ENCODE data around the gene SLC31A1. TPM values are rescaled to one million over a fixed set of nuclear protein-coding genes. Genes with fewer than 3 reads are reported as not detected.

The SLC31A1 gene
- total RNA-seq, 6 experiments from 2014 or later = 31.8 to 39.6 (median 36.7) TPM

GRCh38 chr9:113274474-113275156, 53.3 kb downstream of the SLC31A1 start:
- no peak overlapping the region for H3K4me3 Mint-ChIP-seq
- TF ChIP-seq, protein P1, sequence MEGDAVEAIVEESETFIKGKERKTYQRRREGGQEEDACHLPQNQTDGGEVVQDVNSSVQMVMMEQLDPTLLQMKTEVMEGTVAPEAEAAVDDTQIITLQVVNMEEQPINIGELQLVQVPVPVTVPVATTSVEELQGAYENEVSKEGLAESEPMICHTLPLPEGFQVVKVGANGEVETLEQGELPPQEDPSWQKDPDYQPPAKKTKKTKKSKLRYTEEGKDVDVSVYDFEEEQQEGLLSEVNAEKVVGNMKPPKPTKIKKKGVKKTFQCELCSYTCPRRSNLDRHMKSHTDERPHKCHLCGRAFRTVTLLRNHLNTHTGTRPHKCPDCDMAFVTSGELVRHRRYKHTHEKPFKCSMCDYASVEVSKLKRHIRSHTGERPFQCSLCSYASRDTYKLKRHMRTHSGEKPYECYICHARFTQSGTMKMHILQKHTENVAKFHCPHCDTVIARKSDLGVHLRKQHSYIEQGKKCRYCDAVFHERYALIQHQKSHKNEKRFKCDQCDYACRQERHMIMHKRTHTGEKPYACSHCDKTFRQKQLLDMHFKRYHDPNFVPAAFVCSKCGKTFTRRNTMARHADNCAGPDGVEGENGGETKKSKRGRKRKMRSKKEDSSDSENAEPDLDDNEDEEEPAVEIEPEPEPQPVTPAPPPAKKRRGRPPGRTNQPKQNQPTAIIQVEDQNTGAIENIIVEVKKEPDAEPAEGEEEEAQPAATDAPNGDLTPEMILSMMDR (IDR thresholded peaks at IDR 0.05) = peak; percentile 91
- H3K4me1 Mint-ChIP-seq (ENCODE audit: low read depth) = peaks cover 20% of the 10 kb centered on the region
- H3K9me3 Mint-ChIP-seq = no peaks in the 10 kb centered on the region
- H3K27ac Mint-ChIP-seq = no peak overlapping the region
- peak; percentile 54 for DNase-seq
- no peaks in the 10 kb centered on the region for H3K27me3 Mint-ChIP-seq (ENCODE audit: insufficient read depth)
- H3K36me3 Mint-ChIP-seq (ENCODE audit: low read depth) = peaks cover 37% of the 10 kb centered on the region

DNA sequence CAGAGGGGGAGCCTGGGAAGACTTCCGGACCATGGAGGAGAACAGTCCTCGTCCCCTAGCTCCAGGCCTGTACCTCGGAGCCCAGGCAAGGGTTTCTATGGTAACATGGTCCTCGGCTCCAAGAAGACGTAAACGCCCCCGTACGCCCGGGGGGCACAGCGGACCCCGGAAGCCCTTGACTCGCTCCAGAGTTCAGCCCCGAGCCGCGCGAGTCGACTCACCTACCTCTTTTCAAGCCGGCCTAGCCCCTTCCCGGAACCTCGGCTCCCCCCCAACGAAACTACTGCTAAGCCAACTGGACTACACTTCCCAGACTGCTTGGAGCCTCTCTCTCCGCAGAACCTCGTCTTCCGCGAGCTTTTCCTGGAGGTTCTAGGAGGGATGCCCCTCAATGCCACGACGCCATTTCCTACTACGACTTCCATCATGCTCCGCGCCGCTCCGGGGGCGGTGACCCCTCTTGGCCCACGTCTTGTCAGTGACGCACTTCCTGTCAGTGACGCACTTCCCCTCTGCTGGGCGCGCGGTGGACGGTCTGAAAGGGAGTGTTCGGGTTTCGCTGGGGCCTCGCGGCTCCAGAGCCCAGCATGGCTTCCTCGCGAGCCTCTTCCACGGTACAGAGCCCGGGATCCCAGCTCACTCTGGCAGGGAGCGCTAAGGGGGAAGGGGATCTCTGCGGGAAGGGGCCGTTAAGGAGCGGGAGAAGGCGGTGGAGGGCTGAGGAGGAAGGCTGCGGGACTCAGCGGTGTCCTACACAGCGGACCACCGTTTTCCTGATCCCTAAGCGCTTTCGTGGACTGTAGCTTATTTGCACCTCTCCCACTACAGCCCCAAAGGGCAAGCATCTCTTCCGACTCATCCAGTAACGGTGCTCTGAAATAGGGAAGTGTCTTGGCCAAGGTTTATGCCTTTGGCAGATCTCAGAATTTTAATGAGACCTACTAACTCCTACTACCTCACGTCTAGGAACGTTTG, 54.1 kb downstream of the SLC31A1 start, which contains the start of the genes CDC26 and PRPF4:
Gene CDC26, minus strand, starts transcription at position 416 of the 975 bp plus-strand sequence. CDS start 3,065 bp downstream, outside the sequence.
Gene PRPF4, plus strand, starts transcription at position 502 of the 975 bp plus-strand sequence. Its CDS starts 86 bp downstream, at position 588.
- Mint-ChIP-seq H3K36me3 (ENCODE audit: low read depth) (peaks cover 38% of the 10 kb centered on the region), H3K4me1 (ENCODE audit: low read depth) (peaks cover 20% of the 10 kb centered on the region), H3K27ac (no peak within 1 kb of the TSS), H3K4me3 (no peak within 1 kb of the TSS), H3K9me3 (no peaks in the 10 kb centered on the region), H3K27me3 (ENCODE audit: insufficient read depth) (no peaks in the 10 kb centered on the region)
- peak; percentile 98 for DNase-seq
- TF ChIP-seq, protein P1 (IDR thresholded peaks at IDR 0.05) = no peak

GRCh38 chr9:113278840-113279239, 57.5 kb downstream of the SLC31A1 start:
- Mint-ChIP-seq H3K36me3 (ENCODE audit: low read depth) (peaks cover 43% of the 10 kb centered on the region), H3K4me3 (no peak overlapping the region), H3K27me3 (ENCODE audit: insufficient read depth) (no peaks in the 10 kb centered on the region), H3K27ac (no peak overlapping the region), H3K4me1 (ENCODE audit: low read depth) (peaks cover 10% of the 10 kb centered on the region; the same call in 1 of the 2 replicates), H3K9me3 (no peaks in the 10 kb centered on the region)
- DNase-seq = no peak
- TF ChIP-seq, protein P1 (IDR thresholded peaks at IDR 0.05) = no peak

GRCh38 chr9:113281356-113281755, 60.0 kb downstream of the SLC31A1 start:
- H3K4me3 Mint-ChIP-seq = no peak overlapping the region
- H3K36me3 Mint-ChIP-seq (ENCODE audit: low read depth) = peaks cover 53% of the 10 kb centered on the region
- no peaks in the 10 kb centered on the region for H3K27me3 Mint-ChIP-seq (ENCODE audit: insufficient read depth)

GRCh38 chr9:113289091-113289490, 67.7 kb downstream of the SLC31A1 start:
- no peaks in the 10 kb centered on the region for H3K9me3 Mint-ChIP-seq
- TF ChIP-seq, protein P1 (IDR thresholded peaks at IDR 0.05) = no peak
- no peak for DNase-seq
- no peak overlapping the region for H3K4me3 Mint-ChIP-seq
- peaks cover 25% of the 10 kb centered on the region for H3K4me1 Mint-ChIP-seq (ENCODE audit: low read depth)
- no peak overlapping the region for H3K27ac Mint-ChIP-seq
- H3K27me3 Mint-ChIP-seq (ENCODE audit: insufficient read depth) = peaks cover 4% of the 10 kb centered on the region; the same call in 1 of the 2 replicates
- H3K36me3 Mint-ChIP-seq (ENCODE audit: low read depth) = peaks cover 54% of the 10 kb centered on the region

More at GRCh38 chr9:113281356-113281755, 60.0 kb downstream of the SLC31A1 start:
- no peak overlapping the region; the same call in 1 of the 2 replicates for H3K27ac Mint-ChIP-seq
- H3K4me1 Mint-ChIP-seq (ENCODE audit: low read depth) = peaks cover 10% of the 10 kb centered on the region; the same call in 1 of the 2 replicates
- H3K9me3 Mint-ChIP-seq = no peaks in the 10 kb centered on the region
- TF ChIP-seq, protein P1 (IDR thresholded peaks at IDR 0.05) = no peak
- DNase-seq = no peak
